Stomach (tissue), 9 donors: ENCODE data around the gene CD58. TPM values are rescaled to one million over a fixed set of nuclear protein-coding genes. Genes with fewer than 3 reads are reported as not detected.

Experiments used
- DNase-seq, 2 donors: peaks; one replicate each; pipeline versions ENCODE4 v3.0.0 to v3.0.0-alpha.2; 2013 to 2019
- H3K27ac ChIP-seq, 5 donors: fragments of 200-600 bp in 4 of 5; sonication (generic) in 4 of 5; one replicate each; pipeline ENCODE4 v1.5.1; 2013 to 2019; ENCODE audit warnings: mild to moderate bottlenecking in 1 of 5, moderate library complexity in 1 of 5
- H3K27me3 ChIP-seq, 3 donors: fragments of 200-600 bp; sonication (generic); one replicate each; pipeline ENCODE4 v1.5.1; 2017 to 2019; ENCODE audit warnings: mixed run types in 1 of 3
- H3K36me3 ChIP-seq, 4 donors: fragments of 200-600 bp; sonication (generic); 1 replicate in 3 of 4; 2 replicates in 1 of 4; pipeline ENCODE4 v1.5.1; 2016 to 2019
- H3K4me1 ChIP-seq, 4 donors: fragments of 200-600 bp; sonication (generic); one replicate each; pipeline ENCODE4 v1.5.1; 2016 to 2019
- H3K4me3 ChIP-seq, 4 donors: fragments of 200-600 bp; sonication (generic) in 3 of 4; one replicate each; pipeline ENCODE4 v1.5.1; 2016 to 2019; ENCODE audit warnings: mild to moderate bottlenecking in 1 of 4
- H3K9me3 ChIP-seq, 4 donors: fragments of 200-600 bp; sonication (generic); one replicate each; pipeline ENCODE4 v1.5.1; 2016 to 2019
- EP300 ChIP-seq: sonication (generic); formaldehyde crosslinking; IDR thresholded peaks from one replicate; pipeline ENCODE4 v1.6.1; 2017; ENCODE audit warnings: antibody characterized with exemption
- POLR2A ChIP-seq, 4 donors: fragments of 450-650 bp; IDR thresholded peaks; one replicate each; pipeline ENCODE4 v1.6.1; 2016; ENCODE audit warnings: antibody characterized with exemption in 4 of 4, control low read depth in 2 of 4, mild to moderate bottlenecking in 1 of 4, moderate library complexity in 1 of 4
- POLR2AphosphoS5 ChIP-seq, 3 donors: sonication (generic); formaldehyde crosslinking; IDR thresholded peaks; one replicate each; pipeline ENCODE4 v1.6.1; 2016; ENCODE audit warnings: antibody characterized with exemption in 3 of 3
- WGBS, 5 donors: extraction: QIAGEN DNeasy Blood & Tissue Kit in 3 of 5; methylation state at CpG; one replicate each; pipeline versions ENCODE4 v1.1.5 to v1.1.7; 2013 to 2018; 5-methylcytosine and 5-hydroxymethylcytosine counted together
- intact Hi-C: fragments of 100-400 bp; cut with DNase I; formaldehyde crosslinking; loops from one replicate; pipeline ENCODE4 v1.15.1; 2023; ENCODE audit warnings: low total_unique reads
- polyA plus RNA-seq, 3 donors: library from polyadenylated mRNA; stranded (reverse); fragments of 200-250 nt; gene quantifications; one replicate each; pipeline ENCODE4 v1.2.3, GENCODE V29; 2013
- total RNA-seq, 5 donors: library from RNA; depleted of rRNA; stranded (reverse); fragments of >200 nt; gene quantifications; one replicate each; pipeline versions ENCODE4 v1.1.0 to v1.2.3, GENCODE V29; 2014 to 2016
- TF ChIP-seq, protein P1 (sequence below), 7 experiments: fragments of 450-650 bp in 4 of 7; fragments of 200-600 bp in 3 of 7; sonication (generic) in 3 of 7; IDR thresholded peaks; one replicate each; pipeline ENCODE4 v1.5.1; 2016 to 2019; ENCODE audit warnings: antibody characterized with exemption in 7 of 7, control low read depth in 2 of 7, mild to moderate bottlenecking in 1 of 7
- donor health status: healthy with polysubstance abuse.
- donor health status: Bipolar disorder and iron deficiency.
- donor health status: healthy.

Gene CD58
- total and polyA plus RNA-seq, 8 donors, result 1.2 to 48.8 (median 8.7) TPM

DNA sequence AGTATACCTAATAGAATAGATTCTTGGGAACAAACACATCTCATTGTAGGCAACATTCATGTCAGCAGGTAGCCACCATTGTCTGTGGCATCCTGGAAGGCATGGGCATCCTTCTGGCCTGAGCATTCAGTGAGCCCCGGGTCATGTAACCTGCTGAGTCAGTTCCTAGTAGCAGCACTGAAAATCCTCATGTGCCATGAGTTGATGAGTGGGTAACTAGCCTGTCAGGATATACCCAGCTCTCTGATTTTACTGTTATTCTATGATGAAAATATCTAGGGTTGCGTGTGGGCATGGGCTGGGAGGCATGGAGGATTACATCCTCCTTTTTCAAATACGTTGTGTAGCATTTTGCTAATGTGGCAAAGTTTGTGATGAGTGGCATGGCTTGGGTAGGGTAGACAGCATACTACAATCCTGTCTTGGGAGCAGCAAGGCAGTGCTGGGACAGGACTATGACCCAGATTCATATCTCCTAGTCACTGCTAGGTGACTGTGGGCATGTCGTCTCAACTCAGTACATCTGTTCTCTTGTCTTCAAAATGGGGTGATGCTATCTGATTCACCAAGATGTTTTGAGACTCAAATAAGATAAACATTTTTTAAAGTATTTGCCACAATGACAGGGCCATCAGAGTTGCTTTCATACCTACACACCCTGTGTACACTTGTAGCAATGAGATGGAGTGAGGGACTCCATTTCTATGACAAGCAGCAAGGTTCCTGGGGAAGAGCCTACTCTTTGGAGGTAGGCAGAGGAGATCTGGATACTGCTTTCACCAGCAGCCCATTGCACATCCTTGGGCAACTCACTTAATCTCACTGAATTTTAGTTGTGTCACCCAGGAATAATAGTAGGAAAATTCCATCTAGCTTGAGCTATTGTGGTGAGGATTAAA lies 62.5 kb downstream of the CD58 start:
- Histone ChIP-seq H3K36me3 (peaks cover 0 to 3% (median 0%) of the 10 kb centered on the region in 4 donors), H3K9me3 (no peaks in the 10 kb centered on the region), H3K27me3 (no peaks in the 10 kb centered on the region), H3K27ac (peak overlapping the region in 4 of 5 donors; percentile 27 to 75 (median 54)), H3K4me3 (no peak overlapping the region), H3K4me1 (peaks cover 0 to 52% (median 8%) of the 10 kb centered on the region in 4 donors)
- TF ChIP-seq POLR2A (IDR thresholded peaks at IDR 0.05) (no peak), EP300 (no peak), POLR2AphosphoS5 (IDR thresholded peaks at IDR 0.05) (no peak)
- TF ChIP-seq, protein P1, sequence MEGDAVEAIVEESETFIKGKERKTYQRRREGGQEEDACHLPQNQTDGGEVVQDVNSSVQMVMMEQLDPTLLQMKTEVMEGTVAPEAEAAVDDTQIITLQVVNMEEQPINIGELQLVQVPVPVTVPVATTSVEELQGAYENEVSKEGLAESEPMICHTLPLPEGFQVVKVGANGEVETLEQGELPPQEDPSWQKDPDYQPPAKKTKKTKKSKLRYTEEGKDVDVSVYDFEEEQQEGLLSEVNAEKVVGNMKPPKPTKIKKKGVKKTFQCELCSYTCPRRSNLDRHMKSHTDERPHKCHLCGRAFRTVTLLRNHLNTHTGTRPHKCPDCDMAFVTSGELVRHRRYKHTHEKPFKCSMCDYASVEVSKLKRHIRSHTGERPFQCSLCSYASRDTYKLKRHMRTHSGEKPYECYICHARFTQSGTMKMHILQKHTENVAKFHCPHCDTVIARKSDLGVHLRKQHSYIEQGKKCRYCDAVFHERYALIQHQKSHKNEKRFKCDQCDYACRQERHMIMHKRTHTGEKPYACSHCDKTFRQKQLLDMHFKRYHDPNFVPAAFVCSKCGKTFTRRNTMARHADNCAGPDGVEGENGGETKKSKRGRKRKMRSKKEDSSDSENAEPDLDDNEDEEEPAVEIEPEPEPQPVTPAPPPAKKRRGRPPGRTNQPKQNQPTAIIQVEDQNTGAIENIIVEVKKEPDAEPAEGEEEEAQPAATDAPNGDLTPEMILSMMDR (IDR thresholded peaks at IDR 0.05), result no peak
- WGBS, 5 donors, result 73 to 89% (median 78%) methylated on average over 4 of the region's 4 CpGs
- DNase-seq, result no peak
- intact Hi-C loops, result no loop called here

DNA sequence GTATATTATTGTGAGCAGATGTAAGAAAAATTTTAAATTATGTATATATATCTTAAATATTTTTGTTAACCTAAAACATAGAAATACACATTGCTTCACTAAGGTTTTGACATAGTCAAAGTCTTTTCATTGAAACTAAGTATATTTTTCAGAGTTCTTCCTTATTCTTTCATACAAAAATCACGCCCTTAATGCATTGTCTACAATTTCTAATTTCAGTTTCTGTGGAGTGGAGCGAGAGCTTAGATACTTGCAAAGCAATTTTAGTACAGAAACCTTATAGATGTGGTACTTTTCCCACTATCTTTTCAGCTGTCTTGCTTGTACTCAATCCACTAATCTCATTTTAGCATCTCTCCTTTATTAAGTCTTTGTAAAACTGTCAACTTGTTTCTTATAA lies 63.2 kb downstream of the CD58 start:
- 84 to 93% (median 87%) methylated on average over 2 of the region's 2 CpGs for WGBS, 5 donors
- intact Hi-C loops, result no loop called here

DNA sequence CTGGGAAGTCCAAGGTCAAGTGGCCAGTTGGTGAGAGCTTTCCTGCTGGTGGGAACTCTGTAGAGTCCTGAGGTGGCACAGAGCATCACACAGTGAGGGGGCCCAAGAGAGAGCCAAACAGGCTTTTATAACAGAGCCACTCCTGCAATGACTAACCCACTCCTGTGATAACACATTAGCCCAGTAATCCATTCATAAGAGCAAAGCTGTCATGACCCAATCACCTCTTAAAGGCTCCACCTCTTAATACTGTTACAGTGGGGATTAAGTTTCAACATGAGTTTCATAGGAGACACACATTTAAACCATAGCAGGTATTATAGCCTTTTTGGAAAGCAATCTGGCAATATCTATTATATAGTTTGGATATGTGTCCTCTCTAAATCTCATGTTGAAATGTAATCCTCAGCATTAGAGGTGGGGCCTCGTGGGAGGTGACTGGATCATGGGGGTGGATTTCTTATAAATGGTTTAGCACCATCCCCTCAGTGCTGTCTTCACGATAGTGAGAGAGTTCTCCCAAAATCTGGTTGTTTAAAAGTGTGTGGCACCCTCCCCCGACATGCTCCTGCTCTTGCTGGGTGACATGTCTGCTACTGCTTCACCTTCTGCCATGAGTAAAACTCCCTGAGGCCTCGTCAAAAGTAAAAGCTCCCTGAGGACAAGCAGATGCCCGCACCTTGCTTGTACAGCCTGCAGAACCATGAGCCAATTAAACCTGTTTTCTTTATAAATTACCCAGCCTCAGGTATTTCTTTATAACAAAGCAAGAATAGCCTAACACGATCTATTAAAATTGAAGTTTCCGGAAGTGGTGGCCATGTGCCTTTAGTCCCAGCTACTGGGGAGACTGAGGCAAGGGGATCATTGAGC lies 64.5 kb downstream of the CD58 start:
- Histone ChIP-seq H3K27ac (no peak overlapping the region), H3K4me3 (no peak overlapping the region), H3K27me3 (no peaks in the 10 kb centered on the region), H3K4me1 (peaks cover 0 to 58% (median 8%) of the 10 kb centered on the region in 4 donors), H3K9me3 (no peaks in the 10 kb centered on the region), H3K36me3 (no peaks in the 10 kb centered on the region)
- intact Hi-C loops, result no loop called here
- DNase-seq, result no peak
- 90 to 96% (median 91%) methylated on average over 7 of the region's 7 CpGs for WGBS, 5 donors
- TF ChIP-seq EP300 (no peak), POLR2AphosphoS5 (IDR thresholded peaks at IDR 0.05) (peak in 1 of 3 donors; percentile 12), POLR2A (IDR thresholded peaks at IDR 0.05) (no peak)
- TF ChIP-seq, protein P1 (IDR thresholded peaks at IDR 0.05), result no peak

More for the DNA sequence above, 63.2 kb downstream of the CD58 start:
- Histone ChIP-seq H3K9me3 (no peaks in the 10 kb centered on the region), H3K36me3 (no peaks in the 10 kb centered on the region), H3K27ac (no peak overlapping the region), H3K27me3 (no peaks in the 10 kb centered on the region), H3K4me3 (no peak overlapping the region), H3K4me1 (peaks cover 0 to 57% (median 8%) of the 10 kb centered on the region in 4 donors)
- DNase-seq, result no peak
- TF ChIP-seq, protein P1 (IDR thresholded peaks at IDR 0.05), result no peak
- TF ChIP-seq POLR2A (IDR thresholded peaks at IDR 0.05) (no peak), POLR2AphosphoS5 (IDR thresholded peaks at IDR 0.05) (no peak), EP300 (no peak)
